Naive thymus-derived CD8-positive, alpha-beta T cell (primary cell): ENCODE results near the gene EEF1A2. TPM values are rescaled to one million over a fixed set of nuclear protein-coding genes. Genes with fewer than 3 reads are reported as not detected.

ENCODE experiments used
- ATAC-seq, 2 donors: fragments of 150-1000 bp; cut with Tn5 transposase in 1 of 2; sonication (Bioruptor Pico), chemical (Tn5 transposase) in 1 of 2; 1 replicate in 1 of 2; 2 replicates in 1 of 2; pipeline ENCODE4 v1.10.0; 2021; ENCODE audit warnings: mild to moderate bottlenecking in 2 of 2, moderate library complexity in 2 of 2
- POLR2A ChIA-PET: fragments of 350-600 bp; sonication (Branson Sonifier 250); formaldehyde crosslinking; loops from one replicate; lab custom pipeline; 2021; ENCODE audit warnings: antibody characterized with exemption; lab: Charles Lee
- DNase-seq, 10 donors: peaks; one replicate each; pipeline versions ENCODE4 v3.0.0 to v3.0.0-alpha.2; 2020 to 2022
- H3K27ac Mint-ChIP-seq, 10 donors: one replicate each; pipeline ENCODE4 v1.8.0; 2020 to 2022; ENCODE audit warnings: mild to moderate bottlenecking in 10 of 10, mixed read lengths in 10 of 10, moderate library complexity in 4 of 10, inconsistent platforms in 1 of 10
- H3K27me3 Mint-ChIP-seq, 5 donors: one replicate each; pipeline ENCODE4 v1.8.0; 2021 to 2022; ENCODE audit warnings: mixed read lengths in 5 of 5
- H3K36me3 Mint-ChIP-seq, 3 donors: one replicate each; pipeline ENCODE4 v1.8.0; 2020 to 2022; ENCODE audit warnings: mixed read lengths in 3 of 3, mild to moderate bottlenecking in 2 of 3, inconsistent platforms in 1 of 3
- H3K4me1 Mint-ChIP-seq, 4 donors: one replicate each; pipeline ENCODE4 v1.8.0; 2021 to 2022; ENCODE audit warnings: mixed read lengths in 4 of 4
- H3K4me3 Mint-ChIP-seq, 10 donors: one replicate each; pipeline ENCODE4 v1.8.0; 2020 to 2022; ENCODE audit warnings: mild to moderate bottlenecking in 10 of 10, mixed read lengths in 10 of 10, moderate library complexity in 6 of 10, inconsistent platforms in 1 of 10
- H3K9me3 Mint-ChIP-seq, 9 donors: one replicate each; pipeline ENCODE4 v1.8.0; 2020 to 2022; ENCODE audit warnings: mixed read lengths in 9 of 9, mild to moderate bottlenecking in 3 of 9, inconsistent platforms in 1 of 9, moderate library complexity in 1 of 9
- polyA plus RNA-seq, 3 donors: library from polyadenylated mRNA; unstranded; fragments of 300-500 nt; fragmentation: Illumina TruSeq; gene quantifications; one replicate each; pipeline ENCODE4 v1.2.3, GENCODE V29; 2021
- total RNA-seq, 8 experiments: library from RNA in 2 of 8; stranded (reverse) in 2 of 8; gene quantifications; one replicate each; pipeline ENCODE4 v1.2.3 and lab custom pipeline; 2021 to 2026

EEF1A2 gene
- total and polyA plus RNA-seq, 5 experiments from 2014 or later: 0.16 to 0.18 TPM; not detected in 3

- Mint-ChIP-seq H3K27me3 (peaks cover 2 to 37% (median 19%) of the 10 kb centered on the region in 5 donors), H3K4me3 (peak overlapping the region; percentile 26 to 85 (median 70)), H3K36me3 (no peaks in the 10 kb centered on the region), H3K4me1 (peaks cover 0 to 4% (median 1%) of the 10 kb centered on the region in 4 donors), H3K27ac (peak overlapping the region in 1 of 10 donors; percentile 53), H3K9me3 (peaks cover 0 to 10% (median 0%) of the 10 kb centered on the region in 9 donors)
- ATAC-seq (peak; percentile 74 to 76), DNase-seq (peak; percentile 56 to 87 (median 75))
- POLR2A ChIA-PET: interaction anchor here (0.6 to 3.0 kb wide), 3 partner anchors 23 to 563 kb away, joined by 5 to 41 read pairs (median 5); partner anchors contain the start of genes PPDPF and UCKL1
These were observed 2.9 kb downstream of the EEF1A2 start for GRCh38 chr20:63495741-63496595.

DNA sequence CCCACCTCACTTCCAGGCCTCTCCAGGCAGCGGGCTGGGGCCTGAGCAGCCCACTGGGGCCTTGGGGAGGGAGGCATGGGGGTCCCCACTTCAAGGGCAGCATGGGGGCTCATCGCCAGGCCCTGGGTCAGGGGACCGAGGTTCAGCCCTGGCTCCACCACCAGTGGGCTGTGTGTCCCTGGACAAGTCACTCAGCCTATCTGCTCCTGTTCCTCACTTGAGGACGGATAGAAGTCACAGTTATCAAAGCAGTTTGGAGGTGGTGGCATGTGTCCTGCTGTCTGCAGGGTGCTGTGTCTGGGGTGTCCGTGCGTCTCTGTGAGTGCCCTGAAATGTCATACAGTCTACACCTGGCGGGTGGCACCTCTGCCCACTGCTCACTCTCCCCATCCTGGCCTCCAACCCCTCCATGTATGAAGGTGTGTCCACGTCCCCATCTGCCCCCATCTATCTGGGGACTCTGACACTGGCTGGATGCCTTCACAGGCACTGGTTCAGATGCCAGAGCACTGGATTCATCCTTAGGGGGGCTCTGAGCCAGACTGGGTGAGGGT is 3.6 kb downstream of the EEF1A2 start:
- Mint-ChIP-seq H3K27ac (no peak overlapping the region), H3K27me3 (peaks cover 2 to 42% (median 19%) of the 10 kb centered on the region in 5 donors), H3K4me1 (peaks cover 0 to 4% (median 1%) of the 10 kb centered on the region in 4 donors), H3K9me3 (peaks cover 0 to 10% (median 0%) of the 10 kb centered on the region in 9 donors), H3K36me3 (no peaks in the 10 kb centered on the region), H3K4me3 (no peak overlapping the region)
- no peak for DNase-seq
- ATAC-seq: no peak
- POLR2A ChIA-PET: no interaction called here

- peaks cover 0 to 4% (median 1%) of the 10 kb centered on the region in 4 donors for H3K4me1 Mint-ChIP-seq
- H3K9me3 Mint-ChIP-seq: peaks cover 0 to 10% (median 0%) of the 10 kb centered on the region in 9 donors
- H3K27ac Mint-ChIP-seq: no peak overlapping the region
- DNase-seq (no peak), ATAC-seq (no peak)
- H3K27me3 Mint-ChIP-seq: peaks cover 3 to 49% (median 19%) of the 10 kb centered on the region in 5 donors
- POLR2A ChIA-PET: no interaction called here
- H3K36me3 Mint-ChIP-seq: no peaks in the 10 kb centered on the region
- no peak overlapping the region for H3K4me3 Mint-ChIP-seq
These were observed 4.3 kb downstream of the EEF1A2 start for GRCh38 chr20:63494420-63495166.

- Mint-ChIP-seq H3K4me1 (peaks cover 0 to 4% (median 1%) of the 10 kb centered on the region in 4 donors), H3K9me3 (peaks cover 0 to 10% (median 0%) of the 10 kb centered on the region in 9 donors), H3K27me3 (peaks cover 3 to 50% (median 19%) of the 10 kb centered on the region in 5 donors), H3K27ac (no peak overlapping the region), H3K36me3 (no peaks in the 10 kb centered on the region), H3K4me3 (no peak overlapping the region)
- POLR2A ChIA-PET: interaction anchor here (1.3 kb wide), 1 partner anchor 27 kb away, joined by 5 read pairs; the partner anchor contains the start of gene PPDPF
- DNase-seq (no peak), ATAC-seq (no peak)
These were observed 4.8 kb downstream of the EEF1A2 start for GRCh38 chr20:63494084-63494419.

DNA sequence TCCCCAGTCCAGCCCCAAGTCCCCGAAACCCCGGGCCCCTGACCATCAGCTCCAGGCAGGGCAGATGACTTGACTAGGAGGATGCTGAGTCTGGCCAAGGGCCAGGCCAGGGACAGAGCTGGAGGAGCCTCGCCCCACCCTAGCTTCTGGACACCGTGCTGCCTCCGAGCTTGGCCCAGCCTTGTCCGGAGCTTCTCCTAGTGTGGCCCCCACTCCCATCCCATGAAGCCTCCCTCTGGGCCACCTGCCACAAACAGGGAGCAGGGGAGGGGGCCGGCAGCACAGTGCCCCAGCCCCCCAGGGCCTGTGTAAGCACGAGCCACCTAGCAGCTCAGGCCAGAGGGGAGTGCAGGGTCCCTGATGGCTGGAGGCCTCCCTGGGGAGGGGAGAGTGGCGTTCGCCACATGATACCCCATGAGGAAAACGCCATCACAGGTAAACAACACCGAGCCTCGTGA is 5.3 kb downstream of the EEF1A2 start:
- Mint-ChIP-seq H3K27me3 (peaks cover 3 to 52% (median 19%) of the 10 kb centered on the region in 5 donors), H3K4me1 (peaks cover 0 to 4% (median 1%) of the 10 kb centered on the region in 4 donors), H3K36me3 (no peaks in the 10 kb centered on the region), H3K4me3 (no peak overlapping the region), H3K9me3 (peaks cover 0 to 10% (median 0%) of the 10 kb centered on the region in 9 donors), H3K27ac (no peak overlapping the region)
- DNase-seq: no peak
- ATAC-seq: no peak
- POLR2A ChIA-PET: interaction anchor here (1.3 kb wide), 1 partner anchor 27 kb away, joined by 5 read pairs; the partner anchor contains the start of gene PPDPF

DNA sequence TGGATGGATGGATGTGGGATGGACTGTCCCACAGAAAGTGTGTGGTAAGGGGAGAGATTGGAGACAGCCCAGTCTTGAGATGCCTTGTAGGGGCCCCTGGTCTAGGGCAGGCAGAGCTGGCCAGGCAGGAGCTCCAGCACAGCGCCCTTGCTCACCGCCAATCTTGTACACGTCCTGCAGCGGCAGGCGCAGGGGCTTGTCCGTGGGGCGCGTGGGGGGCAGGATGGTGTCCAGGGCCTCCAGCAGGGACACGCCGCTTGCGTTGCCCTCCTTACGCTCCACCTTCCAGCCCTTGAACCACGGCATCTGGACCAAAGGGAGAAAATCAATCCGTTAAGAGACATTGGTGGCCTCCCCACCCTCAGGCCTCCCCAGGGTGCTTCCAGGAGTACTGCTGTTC is 5.9 kb downstream of the EEF1A2 start:
- no peaks in the 10 kb centered on the region for H3K36me3 Mint-ChIP-seq
- peaks cover 0 to 10% (median 0%) of the 10 kb centered on the region in 9 donors for H3K9me3 Mint-ChIP-seq
- no peak overlapping the region for H3K27ac Mint-ChIP-seq
- no peak for ATAC-seq
- no peak overlapping the region for H3K4me3 Mint-ChIP-seq
- no peak for DNase-seq
- POLR2A ChIA-PET: interaction anchor here (1.3 kb wide), 1 partner anchor 28 kb away, joined by 5 read pairs; the partner anchor contains the start of gene PPDPF
- peaks cover 0 to 4% (median 1%) of the 10 kb centered on the region in 4 donors for H3K4me1 Mint-ChIP-seq
- H3K27me3 Mint-ChIP-seq: peaks cover 3 to 49% (median 19%) of the 10 kb centered on the region in 5 donors

DNA sequence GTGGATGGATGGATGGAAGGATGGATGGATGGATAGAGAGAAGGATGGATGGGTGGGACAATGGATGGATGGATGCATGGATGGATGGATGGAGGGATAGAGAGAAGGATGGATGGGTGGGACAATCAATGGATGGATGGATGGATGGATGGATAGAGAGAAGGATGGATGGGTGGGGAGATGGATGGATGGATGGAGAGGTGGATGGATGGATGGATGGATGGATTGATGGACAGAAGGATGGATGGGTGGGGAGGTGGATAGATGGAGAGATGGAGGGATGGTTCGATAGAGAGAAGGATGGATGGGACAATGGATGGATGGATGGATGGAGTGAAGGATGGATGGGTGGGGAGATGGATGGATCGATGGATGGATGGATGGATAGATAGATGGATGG is 6.4 kb downstream of the EEF1A2 start:
- H3K27me3 Mint-ChIP-seq: peaks cover 2 to 47% (median 19%) of the 10 kb centered on the region in 5 donors
- no peak for ATAC-seq
- H3K4me1 Mint-ChIP-seq: peaks cover 0 to 4% (median 1%) of the 10 kb centered on the region in 4 donors
- H3K36me3 Mint-ChIP-seq: no peaks in the 10 kb centered on the region
- POLR2A ChIA-PET: no interaction called here
- no peak overlapping the region for H3K4me3 Mint-ChIP-seq
- peaks cover 0 to 10% (median 0%) of the 10 kb centered on the region in 9 donors for H3K9me3 Mint-ChIP-seq
- DNase-seq: no peak
- no peak overlapping the region for H3K27ac Mint-ChIP-seq

DNA sequence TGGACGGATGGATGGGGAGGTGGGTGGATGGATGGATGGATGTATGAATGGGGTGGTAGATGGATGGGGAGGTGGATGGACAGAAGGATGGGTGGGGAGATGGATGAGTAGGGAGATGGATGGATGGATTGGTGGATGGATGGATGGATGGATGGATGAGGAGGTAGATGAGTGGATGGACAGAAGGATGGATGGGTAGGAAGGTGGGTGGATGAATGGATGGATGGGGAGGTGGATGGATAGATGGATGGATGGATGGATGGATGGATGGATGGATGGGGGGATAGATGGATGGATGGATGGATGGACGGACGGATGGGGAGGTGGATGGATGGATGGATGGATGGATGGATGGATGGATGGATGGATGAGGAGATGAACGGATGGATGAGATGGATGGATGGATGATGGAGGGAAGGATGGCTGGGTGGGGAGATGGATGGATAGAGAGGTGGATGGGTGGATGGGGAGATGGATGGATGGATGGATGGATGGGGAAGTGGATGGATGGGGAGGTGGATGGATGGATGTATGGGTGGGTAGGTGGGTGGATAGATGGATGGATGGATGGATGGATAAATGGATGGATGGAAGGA is 7.2 kb downstream of the EEF1A2 start:
- ATAC-seq: no peak
- Mint-ChIP-seq H3K4me1 (peaks cover 0 to 2% (median 1%) of the 10 kb centered on the region in 4 donors), H3K27ac (peak overlapping the region in 1 of 10 donors; percentile 4)

GRCh38 chr20:63491078-63491477 is 7.8 kb downstream of the EEF1A2 start:
- Mint-ChIP-seq H3K36me3 (no peaks in the 10 kb centered on the region), H3K9me3 (peaks cover 0 to 10% (median 0%) of the 10 kb centered on the region in 9 donors), H3K27ac (no peak overlapping the region), H3K4me3 (no peak overlapping the region), H3K27me3 (peaks cover 0 to 49% (median 14%) of the 10 kb centered on the region in 5 donors), H3K4me1 (peaks cover 0 to under 1% (median 0%) of the 10 kb centered on the region in 4 donors)
- no peak for DNase-seq
- POLR2A ChIA-PET: no interaction called here
- ATAC-seq: no peak

More for the DNA sequence above, 7.2 kb downstream of the EEF1A2 start:
- DNase-seq: no peak
- H3K9me3 Mint-ChIP-seq: peaks cover 0 to 10% (median 0%) of the 10 kb centered on the region in 9 donors
- H3K27me3 Mint-ChIP-seq: peaks cover 1 to 45% (median 15%) of the 10 kb centered on the region in 5 donors
- no peak overlapping the region for H3K4me3 Mint-ChIP-seq
- POLR2A ChIA-PET: no interaction called here
- H3K36me3 Mint-ChIP-seq: no peaks in the 10 kb centered on the region

DNA sequence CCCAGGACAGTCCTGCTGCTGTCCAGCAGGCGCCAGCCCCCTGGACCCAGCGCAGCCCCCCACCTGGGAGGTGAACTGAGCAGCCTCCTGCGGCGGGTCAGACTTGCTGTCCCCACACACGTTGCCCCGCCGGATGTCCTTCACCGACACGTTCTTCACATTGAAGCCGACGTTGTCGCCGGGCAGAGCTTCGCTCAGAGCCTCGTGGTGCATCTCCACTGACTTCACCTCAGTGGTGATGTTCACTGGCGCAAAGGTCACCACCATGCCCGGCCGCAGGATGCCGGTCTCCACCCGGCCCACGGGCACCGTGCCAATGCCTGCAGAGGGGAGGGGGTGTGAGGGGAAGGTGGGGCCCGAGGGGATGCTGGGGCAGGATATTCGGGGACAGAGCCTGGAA is 8.5 kb downstream of the EEF1A2 start:
- ATAC-seq (no peak), DNase-seq (peak in 1 of 10 donors; percentile 60)
- Mint-ChIP-seq H3K9me3 (peaks cover 0 to 10% (median 0%) of the 10 kb centered on the region in 9 donors), H3K27ac (no peak overlapping the region), H3K27me3 (peaks cover 0 to 54% (median 14%) of the 10 kb centered on the region in 5 donors), H3K36me3 (no peaks in the 10 kb centered on the region), H3K4me3 (no peak overlapping the region), H3K4me1 (no peaks in the 10 kb centered on the region)
- POLR2A ChIA-PET: no interaction called here

- POLR2A ChIA-PET: no interaction called here
- Mint-ChIP-seq H3K4me3 (no peak overlapping the region), H3K27ac (no peak overlapping the region), H3K36me3 (no peaks in the 10 kb centered on the region), H3K9me3 (peaks cover 0 to 10% (median 0%) of the 10 kb centered on the region in 9 donors), H3K4me1 (no peaks in the 10 kb centered on the region), H3K27me3 (peaks cover 3 to 58% (median 17%) of the 10 kb centered on the region in 5 donors)
- ATAC-seq: no peak
- DNase-seq: peak in 1 of 10 donors; percentile 45
These were observed 10.3 kb downstream of the EEF1A2 start for GRCh38 chr20:63488315-63489251.
